Vagina (tissue), 2 donors: ENCODE measurements around the gene ARID1B.

Experiments used
- POLR2A ChIP-seq, 2 donors: fragments of 450-650 bp; IDR thresholded peaks; one replicate each; pipeline ENCODE4 v1.6.1; 2017; ENCODE audit warnings: antibody characterized with exemption in 2 of 2, mild to moderate bottlenecking in 2 of 2, moderate library complexity in 2 of 2
- POLR2AphosphoS5 ChIP-seq, 2 donors: sonication (generic); formaldehyde crosslinking; IDR thresholded peaks; one replicate each; pipeline ENCODE4 v1.9.0; 2017; ENCODE audit warnings: antibody characterized with exemption in 2 of 2, mild to moderate bottlenecking in 2 of 2, low read depth in 1 of 2; ENCODE audit not compliant: insufficient read depth in 1 of 2
- TF ChIP-seq, protein P1 (sequence below), 3 experiments: fragments of 450-650 bp in 2 of 3; fragments of 200-600 bp in 1 of 3; sonication (generic) in 1 of 3; IDR thresholded peaks; one replicate each; pipeline ENCODE4 v1.5.1; 2017 to 2019; ENCODE audit warnings: antibody characterized with exemption in 3 of 3, mild to moderate bottlenecking in 2 of 3, moderate library complexity in 2 of 3

DNA sequence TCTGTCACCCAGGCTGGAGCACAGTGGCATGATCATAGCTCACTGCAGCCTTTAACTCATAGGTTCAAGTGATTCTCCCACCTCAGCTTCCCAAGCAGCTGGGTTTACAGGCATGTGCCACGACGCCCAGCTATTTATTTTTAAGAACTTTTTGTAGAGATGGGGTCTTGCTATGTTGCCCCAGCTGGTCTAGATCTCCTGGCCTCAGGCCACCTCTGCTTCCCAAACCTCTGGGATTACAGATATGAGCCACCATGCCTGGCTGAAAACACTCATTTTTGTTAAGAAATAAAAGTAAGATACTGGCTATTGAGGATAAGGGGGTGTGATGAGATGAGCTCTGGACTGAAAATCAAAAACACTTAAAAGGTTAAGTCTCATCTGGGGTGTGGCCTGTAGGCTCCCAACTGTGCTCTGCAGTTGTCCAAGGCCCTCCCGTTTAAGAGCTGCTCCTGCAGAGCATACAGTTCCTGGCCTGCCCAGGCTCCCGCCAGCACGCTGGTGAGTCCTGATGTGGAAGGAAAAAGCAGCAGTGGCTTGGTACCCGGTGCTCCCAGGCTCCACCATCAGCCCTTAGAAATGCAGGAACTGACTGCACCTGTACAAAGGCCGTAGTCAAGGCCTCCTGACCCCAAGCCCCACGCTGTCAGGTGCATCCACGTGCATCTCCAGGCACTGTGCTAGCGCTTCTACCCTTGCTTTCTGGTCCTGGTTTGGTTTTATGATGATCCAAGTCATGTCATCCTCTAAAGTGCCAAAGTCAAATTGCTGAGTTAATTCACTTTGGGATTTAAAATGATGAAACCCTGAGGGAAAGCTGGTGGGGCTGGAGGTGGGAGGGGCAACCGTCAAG, 434.7 kb downstream of the ARID1B start:
- TF ChIP-seq, protein P1, sequence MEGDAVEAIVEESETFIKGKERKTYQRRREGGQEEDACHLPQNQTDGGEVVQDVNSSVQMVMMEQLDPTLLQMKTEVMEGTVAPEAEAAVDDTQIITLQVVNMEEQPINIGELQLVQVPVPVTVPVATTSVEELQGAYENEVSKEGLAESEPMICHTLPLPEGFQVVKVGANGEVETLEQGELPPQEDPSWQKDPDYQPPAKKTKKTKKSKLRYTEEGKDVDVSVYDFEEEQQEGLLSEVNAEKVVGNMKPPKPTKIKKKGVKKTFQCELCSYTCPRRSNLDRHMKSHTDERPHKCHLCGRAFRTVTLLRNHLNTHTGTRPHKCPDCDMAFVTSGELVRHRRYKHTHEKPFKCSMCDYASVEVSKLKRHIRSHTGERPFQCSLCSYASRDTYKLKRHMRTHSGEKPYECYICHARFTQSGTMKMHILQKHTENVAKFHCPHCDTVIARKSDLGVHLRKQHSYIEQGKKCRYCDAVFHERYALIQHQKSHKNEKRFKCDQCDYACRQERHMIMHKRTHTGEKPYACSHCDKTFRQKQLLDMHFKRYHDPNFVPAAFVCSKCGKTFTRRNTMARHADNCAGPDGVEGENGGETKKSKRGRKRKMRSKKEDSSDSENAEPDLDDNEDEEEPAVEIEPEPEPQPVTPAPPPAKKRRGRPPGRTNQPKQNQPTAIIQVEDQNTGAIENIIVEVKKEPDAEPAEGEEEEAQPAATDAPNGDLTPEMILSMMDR (IDR thresholded peaks at IDR 0.05): no peak
- TF ChIP-seq POLR2AphosphoS5 (IDR thresholded peaks at IDR 0.05; ENCODE audit: insufficient read depth in 1 of 2, low read depth in 1 of 2) (no peak), POLR2A (IDR thresholded peaks at IDR 0.05) (no peak)
